ENCODE results near the gene RAB1B. TPM values are rescaled to one million over a fixed set of nuclear protein-coding genes. Genes with fewer than 3 reads are reported as not detected.

RAB1B gene
- total RNA-seq, 1 donor from 2014 or later: 124 TPM

Other genes with a start within 250 kb of the RAB1B start
- gene CATSPER1, start 242.2 kb upstream of the RAB1B start, total RNA-seq: 0.13 TPM
- 3.1 TPM for gene GAL3ST3, start 219.5 kb upstream of the RAB1B start, total RNA-seq
- gene SF3B2, start 216.3 kb upstream of the RAB1B start, total RNA-seq: 85.8 TPM
- gene PACS1, start 198.4 kb upstream of the RAB1B start, total RNA-seq: 115 TPM
- gene KLC2, start 10.9 kb upstream of the RAB1B start, total RNA-seq: 43.5 TPM
- gene CNIH2, start 9.5 kb downstream of the RAB1B start, total RNA-seq: 0.22 TPM
- gene YIF1A, start 20.5 kb downstream of the RAB1B start, total RNA-seq: 74.0 TPM
- gene TMEM151A, start 23.3 kb downstream of the RAB1B start, total RNA-seq: 0.24 TPM
- gene CD248, start 48.4 kb downstream of the RAB1B start, total RNA-seq: 9.7 TPM
- 2.2 TPM for gene RIN1, start 67.8 kb downstream of the RAB1B start, total RNA-seq
- gene BRMS1, start 76.5 kb downstream of the RAB1B start, total RNA-seq: 14.6 TPM
- gene B4GAT1, start 79.0 kb downstream of the RAB1B start, total RNA-seq: 31.6 TPM
- gene SLC29A2, start 103.1 kb downstream of the RAB1B start, total RNA-seq: 8.8 TPM
- not detected for gene NPAS4, start 152.4 kb downstream of the RAB1B start, total RNA-seq
- 40.3 TPM for gene MRPL11, start 170.2 kb downstream of the RAB1B start, total RNA-seq
- gene PELI3, start 198.3 kb downstream of the RAB1B start, total RNA-seq: 7.7 TPM
- 13.2 TPM for gene DPP3, start 211.8 kb downstream of the RAB1B start, total RNA-seq
- gene BBS1, start 242.0 kb downstream of the RAB1B start, total RNA-seq: 19.5 TPM

All from cardiac septum (tissue), 1 donor.